ENCODE data around the gene ICAM2.

ICAM2 gene

GRCh38 chr17:63988127-63988478 lies 32.3 kb downstream of the ICAM2 start:
- H3K4me3 ChIP-seq (ENCODE audit: low read depth, low read length), result no peak overlapping the region
- TF ChIP-seq, protein P1, sequence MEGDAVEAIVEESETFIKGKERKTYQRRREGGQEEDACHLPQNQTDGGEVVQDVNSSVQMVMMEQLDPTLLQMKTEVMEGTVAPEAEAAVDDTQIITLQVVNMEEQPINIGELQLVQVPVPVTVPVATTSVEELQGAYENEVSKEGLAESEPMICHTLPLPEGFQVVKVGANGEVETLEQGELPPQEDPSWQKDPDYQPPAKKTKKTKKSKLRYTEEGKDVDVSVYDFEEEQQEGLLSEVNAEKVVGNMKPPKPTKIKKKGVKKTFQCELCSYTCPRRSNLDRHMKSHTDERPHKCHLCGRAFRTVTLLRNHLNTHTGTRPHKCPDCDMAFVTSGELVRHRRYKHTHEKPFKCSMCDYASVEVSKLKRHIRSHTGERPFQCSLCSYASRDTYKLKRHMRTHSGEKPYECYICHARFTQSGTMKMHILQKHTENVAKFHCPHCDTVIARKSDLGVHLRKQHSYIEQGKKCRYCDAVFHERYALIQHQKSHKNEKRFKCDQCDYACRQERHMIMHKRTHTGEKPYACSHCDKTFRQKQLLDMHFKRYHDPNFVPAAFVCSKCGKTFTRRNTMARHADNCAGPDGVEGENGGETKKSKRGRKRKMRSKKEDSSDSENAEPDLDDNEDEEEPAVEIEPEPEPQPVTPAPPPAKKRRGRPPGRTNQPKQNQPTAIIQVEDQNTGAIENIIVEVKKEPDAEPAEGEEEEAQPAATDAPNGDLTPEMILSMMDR (conservative IDR thresholded peaks at IDR 0.05; ENCODE audit: low read depth, low read length), result no peak
- DNase-seq (ENCODE audit: low read depth), result no peak

DNA sequence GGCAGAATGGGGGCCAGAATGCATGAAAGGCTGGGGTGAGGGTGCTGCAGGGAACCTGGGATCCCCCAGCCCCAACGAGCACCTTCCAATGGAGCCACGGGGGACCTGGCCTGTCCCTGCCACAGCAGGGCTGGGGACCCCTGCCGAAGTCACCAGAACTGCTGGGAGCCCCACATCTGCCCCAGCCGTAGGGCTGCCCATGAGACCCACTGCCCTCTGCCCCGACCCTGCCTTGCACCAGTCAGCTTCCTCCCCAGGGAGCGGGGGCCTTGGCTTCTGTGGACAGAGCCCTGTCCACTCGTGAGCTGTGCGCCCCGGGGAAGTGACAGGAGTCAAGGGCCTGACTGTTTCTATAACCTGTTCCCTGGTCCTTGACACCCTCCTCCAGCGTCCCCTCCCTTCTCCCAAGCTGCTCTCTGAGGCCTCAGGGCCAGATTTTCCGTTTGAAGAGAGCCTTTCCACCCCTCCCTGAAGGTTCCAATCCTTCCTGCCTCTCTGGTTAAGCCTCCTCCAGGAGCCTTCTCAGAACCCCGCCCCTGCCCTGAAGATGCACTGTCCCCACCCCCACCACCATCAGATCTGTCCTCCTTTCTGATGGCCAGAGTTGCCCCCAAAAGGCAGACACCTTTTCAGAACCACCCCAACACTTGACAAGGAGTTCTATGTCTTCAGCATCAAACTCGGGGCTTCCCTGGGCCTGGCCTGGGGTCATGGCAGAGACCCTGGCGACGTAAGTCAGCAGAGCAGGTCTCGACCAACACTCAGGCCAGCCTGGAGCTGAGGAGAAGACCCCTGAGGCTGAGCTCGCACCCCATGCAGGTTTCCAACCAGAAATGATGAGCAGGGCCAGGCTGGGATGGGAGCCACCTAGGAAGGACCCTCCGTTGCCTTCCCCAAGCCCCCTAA lies 33.0 kb downstream of the ICAM2 start:
- no peak for DNase-seq (ENCODE audit: low read depth)
- TF ChIP-seq, protein P1 (conservative IDR thresholded peaks at IDR 0.05; ENCODE audit: low read depth, low read length), result no peak
- H3K4me3 ChIP-seq (ENCODE audit: low read depth, low read length), result no peak overlapping the region

DNA sequence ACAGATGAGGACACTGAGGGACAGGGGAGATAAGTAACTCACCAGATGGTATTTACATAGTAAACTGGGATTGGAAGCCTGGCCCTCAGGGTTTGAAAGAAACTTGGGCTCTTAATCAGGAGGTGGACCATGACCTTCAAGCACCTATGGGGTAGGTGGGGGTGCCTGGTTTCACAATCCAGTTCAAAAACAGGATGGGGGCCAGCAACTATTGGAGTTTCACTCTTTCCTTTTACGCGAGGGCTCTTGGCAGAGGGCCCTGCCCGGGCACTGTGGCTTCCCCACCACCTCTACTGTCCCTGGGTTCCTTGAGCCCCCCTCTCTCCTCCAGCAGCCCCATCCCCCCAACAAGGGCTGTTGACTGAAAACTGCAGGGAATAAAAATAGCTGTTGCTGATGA lies 33.6 kb downstream of the ICAM2 start:
- DNase-seq (ENCODE audit: low read depth), result no peak
- no peak overlapping the region for H3K4me3 ChIP-seq (ENCODE audit: low read depth, low read length)
- TF ChIP-seq, protein P1 (conservative IDR thresholded peaks at IDR 0.05; ENCODE audit: low read depth, low read length), result no peak

DNA sequence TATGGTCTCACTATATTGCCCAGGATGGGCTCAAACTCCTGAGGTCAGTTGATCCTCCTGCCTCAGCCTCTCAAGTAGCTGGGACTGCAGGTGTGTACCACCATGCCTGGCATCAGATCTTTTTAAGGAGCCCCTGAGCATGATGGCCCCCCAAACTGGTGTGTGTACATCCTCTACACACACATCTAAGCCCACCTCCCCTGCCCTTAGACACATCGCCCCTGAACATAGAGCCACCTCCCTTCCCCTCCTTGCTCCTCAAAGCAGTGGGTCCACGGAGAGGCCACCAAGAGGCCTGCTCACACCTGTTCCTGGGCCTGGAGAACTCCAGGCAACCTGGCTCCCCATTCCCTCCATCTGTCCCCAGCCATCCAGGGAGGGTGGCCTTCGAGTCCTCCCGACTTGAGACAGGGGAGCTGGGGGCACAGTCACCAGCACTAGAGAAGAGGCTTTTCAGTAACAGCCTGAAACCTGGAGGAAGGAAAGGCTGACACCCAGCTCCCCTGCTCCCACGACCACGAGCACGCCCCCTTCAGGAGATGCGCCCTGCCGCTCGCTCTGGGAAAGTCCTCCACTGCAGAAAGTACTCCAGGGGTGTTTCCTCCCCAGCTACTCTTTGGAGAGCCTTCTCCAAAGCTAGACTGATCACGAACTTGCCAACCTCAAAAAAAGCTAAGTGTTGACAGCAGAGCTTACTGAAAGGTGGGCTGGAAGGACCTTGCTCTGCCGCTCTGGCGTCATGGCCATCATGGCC lies 34.9 kb downstream of the ICAM2 start:
- DNase-seq (ENCODE audit: low read depth), result no peak
- TF ChIP-seq, protein P1 (conservative IDR thresholded peaks at IDR 0.05; ENCODE audit: low read depth, low read length), result no peak
- H3K4me3 ChIP-seq (ENCODE audit: low read depth, low read length), result no peak overlapping the region

DNA sequence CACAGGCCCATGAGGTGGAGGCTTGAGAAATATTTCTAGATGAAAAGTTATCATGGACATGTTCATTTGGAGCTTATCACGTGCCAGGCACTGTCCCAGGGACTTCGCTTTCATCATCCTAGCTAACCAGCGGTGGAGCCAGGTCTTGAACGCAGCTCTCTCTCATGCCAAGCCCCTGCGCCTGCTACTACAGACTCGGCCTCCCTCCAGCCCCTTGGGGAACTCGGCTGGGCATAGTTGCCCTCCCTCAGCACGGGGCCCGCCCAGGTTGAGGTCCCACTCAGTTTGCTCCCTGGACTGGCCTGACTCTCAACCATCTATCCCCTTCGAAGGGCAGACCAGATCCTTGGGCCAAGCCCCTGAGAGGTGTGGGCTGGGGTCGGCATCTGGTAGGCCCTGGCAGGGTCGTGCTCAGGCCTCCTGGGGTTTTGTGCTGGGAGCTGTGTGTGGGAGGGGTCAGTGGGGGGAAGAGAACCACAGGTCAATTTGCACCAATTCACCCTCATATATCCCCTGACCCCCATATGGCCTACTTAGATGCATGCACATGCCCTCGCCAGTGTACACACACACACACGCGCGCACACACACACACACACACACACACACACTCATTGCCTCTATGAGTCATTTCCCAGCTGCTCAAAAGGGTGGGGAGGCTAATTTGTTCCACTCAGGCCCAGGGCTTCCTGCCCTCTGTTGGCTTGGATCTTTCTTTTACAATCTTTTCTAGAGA lies 35.6 kb downstream of the ICAM2 start:
- H3K4me3 ChIP-seq (ENCODE audit: low read depth, low read length), result no peak overlapping the region
- peak; percentile 94 for DNase-seq (ENCODE audit: low read depth)
- TF ChIP-seq, protein P1 (conservative IDR thresholded peaks at IDR 0.05; ENCODE audit: low read depth, low read length), result peak; percentile 10

DNA sequence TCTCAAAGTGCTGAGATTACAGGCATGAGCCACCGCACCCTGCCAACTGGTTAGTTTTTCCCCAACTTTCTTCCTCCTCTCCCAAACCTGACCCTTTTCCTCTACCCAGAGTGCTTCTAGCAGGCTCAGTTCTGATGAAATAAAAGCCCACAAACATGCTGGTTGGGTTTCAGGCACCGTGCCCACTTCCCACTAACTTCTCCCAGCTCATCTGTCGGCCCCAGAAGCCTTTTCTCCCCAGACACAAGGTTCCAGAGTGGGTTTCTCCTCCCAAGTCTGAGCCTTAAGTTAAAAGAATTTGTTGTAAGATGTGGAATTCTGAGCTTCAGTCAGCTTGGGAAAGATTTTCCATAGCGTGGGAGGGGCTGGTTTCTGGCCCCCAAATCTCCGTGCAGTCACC lies 36.2 kb downstream of the ICAM2 start:
- peak; percentile 42 for DNase-seq (ENCODE audit: low read depth)
- H3K4me3 ChIP-seq (ENCODE audit: low read depth, low read length), result no peak overlapping the region
- TF ChIP-seq, protein P1 (conservative IDR thresholded peaks at IDR 0.05; ENCODE audit: low read depth, low read length), result no peak

All from choroid plexus epithelial cell (primary cell).